K562 (cell line): ENCODE results near the gene SPIRE1. TPM values are rescaled to one million over a fixed set of nuclear protein-coding genes. Genes with fewer than 3 reads are reported as not detected.
A peak's percentile ranks its signal among the peaks of the same experiment; 100 is the strongest.

Experiments used
- ATAC-seq: fragments of 200-7000 bp; cut with Tn5 transposase; 3 replicates; pipeline ENCODE4 v1.9.1; 2020; ENCODE audit warnings: moderate library complexity
- BruUV-seq: library from RNA; stranded (reverse); fragments of 400-500 nt; replicated peaks from 2 replicates; lab custom pipeline; 2021; lab: Mats Ljungman, UMichigan
- CTCF ChIA-PET: fragments of 300-600 bp; formaldehyde crosslinking; extraction: SDS; loops from one replicate; lab custom pipeline; 2021; ENCODE audit warnings: low intra/inter-chr PET ratio; lab: Yijun Ruan, JAX
- POLR2A ChIA-PET: fragments of 300-600, 350-650 bp; sonication (Branson Sonifier 250); formaldehyde crosslinking; extraction: SDS; loops from one replicate; lab custom pipeline; 2021; ENCODE audit warnings: antibody characterized with exemption, inconsistent platforms; lab: Yijun Ruan, JAX
- DNase-seq, 4 experiments: peaks; one replicate each; pipeline versions ENCODE4 v3.0.0 to v3.0.0-alpha.2; 2011 to 2018; ENCODE audit warnings: low spot score in 3 of 4, mixed read lengths in 3 of 4; ENCODE audit errors: extremely low read depth in 1 of 4
- FAIRE-seq: peaks from 2 replicates; lab custom pipeline; 2011; peaks lifted over from hg19 to GRCh38; lab: Jason Lieb, UNC
- H2AFZ ChIP-seq: 2 replicates; pipeline ENCODE4 v1.6.0; 2011; ENCODE audit warnings: low read depth, low read length, control low read depth, inconsistent platforms
- H3K27ac ChIP-seq: fragments of 200-600 bp; 3 replicates; pipeline ENCODE4 v1.8.0; 2011; ENCODE audit warnings: low read depth, mild to moderate bottlenecking, control low read depth, inconsistent platforms, low read length, moderate library complexity, mixed read lengths; ENCODE audit errors: extremely low read depth
- H3K27me3 ChIP-seq, 2 experiments: fragments of 300-600 bp in 1 of 2; 2 replicates in 1 of 2; 3 replicates in 1 of 2; pipeline versions ENCODE4 v1.6.0 to v1.8.0; 2011; ENCODE audit warnings: inconsistent platforms in 2 of 2, low read length in 2 of 2, mild to moderate bottlenecking in 1 of 2, mixed read lengths in 1 of 2, moderate library complexity in 1 of 2; ENCODE audit not compliant: control insufficient read depth in 2 of 2, insufficient read depth in 2 of 2
- H3K36me3 ChIP-seq: fragments of 300-600 bp; 3 replicates; pipeline ENCODE4 v1.8.0; 2011; ENCODE audit warnings: mild to moderate bottlenecking, low read length, inconsistent platforms; ENCODE audit not compliant: control insufficient read depth, insufficient read depth
- H3K4me1 ChIP-seq, 2 experiments: fragments of 200-600 bp in 1 of 2; replicated peaks in 1 of 2; 2 replicates in 1 of 2; 3 replicates in 1 of 2; pipeline versions ENCODE4 v1.5.1 to v1.8.0; 2011; ENCODE audit warnings: inconsistent platforms in 2 of 2, low read length in 2 of 2, mild to moderate bottlenecking in 1 of 2, mixed read lengths in 1 of 2, moderate library complexity in 1 of 2; ENCODE audit not compliant: control insufficient read depth in 2 of 2, insufficient read depth in 2 of 2
- H3K4me2 ChIP-seq: 2 replicates; pipeline ENCODE4 v1.6.1; 2011; ENCODE audit warnings: low read length, control low read depth, inconsistent platforms, mixed read lengths; ENCODE audit not compliant: insufficient read depth
- H3K4me3 ChIP-seq: fragments of 200-600 bp; sonication (generic), shearing (Covaris generic); 2 replicates; pipeline ENCODE4 v1.5.1; 2016; ENCODE audit warnings: control low read depth, inconsistent platforms
- H3K79me2 ChIP-seq: fragments of 200-600 bp; 3 replicates; pipeline ENCODE4 v1.8.0; 2011; ENCODE audit warnings: low read length, inconsistent platforms; ENCODE audit not compliant: control insufficient read depth, insufficient read depth
- H3K9ac ChIP-seq, 2 experiments: 2 replicates each; pipeline versions ENCODE4 v1.6.0 to v1.6.1; 2011; ENCODE audit warnings: low read depth in 2 of 2, low read length in 2 of 2, control low read depth in 1 of 2, inconsistent platforms in 1 of 2, mild to moderate bottlenecking in 1 of 2, mixed read lengths in 1 of 2; ENCODE audit not compliant: insufficient read depth in 1 of 2
- H3K9me1 ChIP-seq: one replicate; pipeline ENCODE4 v1.6.0; 2011; ENCODE audit warnings: inconsistent platforms, mild to moderate bottlenecking, low read length, moderate library complexity; ENCODE audit not compliant: control insufficient read depth, insufficient read depth
- H3K9me3 ChIP-seq: replicated peaks from 2 replicates; pipeline ENCODE4 v1.5.1; 2011; ENCODE audit warnings: low read depth, low read length, inconsistent platforms; ENCODE audit not compliant: control insufficient read depth, insufficient read depth
- H4K20me1 ChIP-seq: replicated peaks from 2 replicates; pipeline ENCODE4 v1.6.1; 2011; ENCODE audit warnings: low read length, inconsistent platforms, mixed read lengths; ENCODE audit not compliant: control insufficient read depth, insufficient read depth
- AFF1 ChIP-seq, 2 experiments: fragments of 450-650 bp; IDR thresholded peaks; 2 replicates each; pipeline ENCODE4 v1.6.1; 2018; ENCODE audit warnings: mild to moderate bottlenecking in 2 of 2, low read depth in 1 of 2; ENCODE audit not compliant: partially characterized antibody in 2 of 2
- CREB1 ChIP-seq, 2 experiments: sonication (generic) in 1 of 2; formaldehyde crosslinking in 1 of 2; IDR thresholded peaks; 2 replicates each; pipeline versions ENCODE4 v1.6.1 to v1.8.0; 2012 to 2022; ENCODE audit warnings: inconsistent platforms in 1 of 2, mild to moderate bottlenecking in 1 of 2, missing genetic modification reagents in 1 of 2, moderate library complexity in 1 of 2
- DNMT1 ChIP-seq: fragments of 450-650 bp; IDR thresholded peaks from 2 replicates; pipeline ENCODE4 v1.6.1; 2016; ENCODE audit warnings: antibody characterized with exemption, mild to moderate bottlenecking
- GABPB1 ChIP-seq: sonication (generic); formaldehyde crosslinking; IDR thresholded peaks from 2 replicates; pipeline ENCODE4 v1.8.0; 2022; ENCODE audit warnings: mild to moderate bottlenecking, missing genetic modification reagents
- GTF2E2 ChIP-seq: fragments of 200-800 bp; sonication (Bioruptor generic); IDR thresholded peaks from 2 replicates; pipeline ENCODE4 v1.6.1; 2016; ENCODE audit warnings: missing genetic modification characterization, missing compliant biosample characterization
- L3MBTL2 ChIP-seq: fragments of 450-650 bp; IDR thresholded peaks from 2 replicates; pipeline ENCODE4 v1.6.1; 2016; ENCODE audit warnings: mild to moderate bottlenecking, moderate library complexity
- SIN3A ChIP-seq, 2 experiments: fragments of 150-350 bp in 1 of 2; IDR thresholded peaks; 2 replicates each; pipeline ENCODE4 v1.6.1; 2011 to 2016; ENCODE audit warnings: borderline replicate concordance in 2 of 2, low read depth in 2 of 2, low read length in 2 of 2, mild to moderate bottlenecking in 2 of 2, moderate library complexity in 2 of 2; ENCODE audit not compliant: control insufficient read depth in 1 of 2
- SLC30A9 ChIP-seq: fragments of 250-450 bp; sonication (Bioruptor Pico); IDR thresholded peaks from 2 replicates; pipeline ENCODE4 v1.8.0; 2022; ENCODE audit warnings: mild to moderate bottlenecking, moderate library complexity
- THRAP3 ChIP-seq: fragments of 450-650 bp; IDR thresholded peaks from 2 replicates; pipeline ENCODE4 v1.6.1; 2016; ENCODE audit warnings: mild to moderate bottlenecking, inconsistent platforms, borderline replicate concordance
- ZNF583 ChIP-seq: fragments of 250-450 bp; sonication (Bioruptor Pico); IDR thresholded peaks from 2 replicates; pipeline ENCODE4 v1.4.0; 2020
- WGBS: fragments of 100-300 bp; shearing (Covaris generic); methylation state at CpG from one replicate; pipeline ENCODE4 v1.1.6; 2016; ENCODE audit warnings: low coverage, mixed read lengths; ENCODE audit not compliant: insufficient coverage; ENCODE audit errors: missing lambda C conversion rate; 5-methylcytosine and 5-hydroxymethylcytosine counted together
- in situ Hi-C: fragments of 300-500 bp; cut with MboI; formaldehyde crosslinking; loops from 4 replicates; pipeline ENCODE4 v1.15.0; 2018; ENCODE audit warnings: inconsistent platforms, mixed read lengths
- intact Hi-C: fragments of 100-400 bp; cut with micrococcal nuclease; formaldehyde crosslinking; loops from 2 replicates; pipeline ENCODE4 v1.14.2; 2022
- polyA plus RNA-seq, 8 experiments: library from polyadenylated mRNA; depleted of rRNA in 4 of 8; stranded (reverse) in 5 of 8; unstranded in 3 of 8; fragments of >200 nt; fragmentation: Nextera tagmentation in 2 of 8; fragmentation: Illumina TruSeq in 1 of 8; extraction: Ambion mirVana in 2 of 8; extraction: Trizol in 1 of 8; gene quantifications; 2 replicates each; pipeline versions ENCODE4 v1.2.1 to v1.2.3, GENCODE V29; 2011 to 2014; ENCODE audit warnings: inconsistent platforms in 1 of 8, missing spikeins in 1 of 8
- total RNA-seq, 7 experiments: library from RNA; depleted of rRNA in 6 of 7; stranded (reverse); fragments of >200 nt in 6 of 7; fragmentation: Illumina TruSeq in 2 of 7; extraction: Trizol in 2 of 7; gene quantifications; 2 replicates each; pipeline versions ENCODE4 v1.2.1 to v1.2.3, GENCODE V29; 2011 to 2021; ENCODE audit warnings: low replicate concordance in 1 of 7
- TF ChIP-seq, protein P1 (sequence below): sonication (generic); formaldehyde crosslinking; IDR thresholded peaks from 2 replicates; pipeline ENCODE4 v1.8.1; 2023; ENCODE audit warnings: mild to moderate bottlenecking, missing genetic modification reagents, moderate library complexity
- TF ChIP-seq, protein P2 (sequence below), 2 experiments: IDR thresholded peaks in 1 of 2; conservative IDR thresholded peaks in 1 of 2; 2 replicates each; pipeline ENCODE4 v1.6.1; 2016; ENCODE audit warnings: low read depth in 2 of 2, mild to moderate bottlenecking in 1 of 2, missing compliant biosample characterization in 1 of 2, missing genetic modification characterization in 1 of 2, moderate library complexity in 1 of 2

SPIRE1 gene
- total and polyA plus RNA-seq, 9 of the 15 experiments (the other 6 are each of a cell fraction or from before 2014, with no cell fraction given), result 2.9 to 14.0 (median 10.2) TPM

DNA sequence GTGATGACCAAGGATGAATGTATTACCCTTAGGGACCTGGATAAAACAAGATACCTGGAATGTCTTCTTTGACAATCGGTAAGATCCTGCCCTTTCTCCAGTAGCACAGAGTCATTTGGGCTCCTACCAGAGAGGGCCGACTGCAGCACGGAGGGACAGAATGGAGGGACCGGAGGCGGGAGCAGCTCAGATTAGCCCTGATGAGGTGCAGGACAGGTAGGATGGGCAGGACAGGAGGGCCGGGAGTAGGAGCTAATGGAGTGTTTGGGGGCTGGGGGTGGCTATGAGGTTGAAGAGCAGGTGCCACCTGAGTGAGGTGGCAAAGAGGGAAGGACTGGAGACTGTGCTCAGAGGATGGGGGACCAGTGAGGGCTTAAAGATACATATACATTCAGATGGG is 260.1 kb downstream of the SPIRE1 start:
- Histone ChIP-seq H3K27me3 (no peaks in the 10 kb centered on the region), H3K4me2 (no peak overlapping the region), H3K9me1 (no peaks in the 10 kb centered on the region), H3K9ac (no peak overlapping the region), H3K4me3 (no peak overlapping the region), H2AFZ (no peak overlapping the region), H3K79me2 (no peaks in the 10 kb centered on the region), H3K4me1 (peaks cover 6 to 12% of the 10 kb centered on the region in 2 experiments; a peak in 3 of 5 replicates), H3K27ac (no peak overlapping the region), H3K36me3 (no peaks in the 10 kb centered on the region), H4K20me1 (no peaks in the 10 kb centered on the region), H3K9me3 (no peaks in the 10 kb centered on the region)
- ATAC-seq (no peak), FAIRE-seq (peak; percentile 44), DNase-seq (peak in 1 of 4 experiments; percentile 4)
- no peak for TF ChIP-seq AFF1 (IDR thresholded peaks at IDR 0.05; ENCODE audit: low read depth in 1 of 2, partially characterized antibody in 2 of 2)
- TF ChIP-seq, protein P1, sequence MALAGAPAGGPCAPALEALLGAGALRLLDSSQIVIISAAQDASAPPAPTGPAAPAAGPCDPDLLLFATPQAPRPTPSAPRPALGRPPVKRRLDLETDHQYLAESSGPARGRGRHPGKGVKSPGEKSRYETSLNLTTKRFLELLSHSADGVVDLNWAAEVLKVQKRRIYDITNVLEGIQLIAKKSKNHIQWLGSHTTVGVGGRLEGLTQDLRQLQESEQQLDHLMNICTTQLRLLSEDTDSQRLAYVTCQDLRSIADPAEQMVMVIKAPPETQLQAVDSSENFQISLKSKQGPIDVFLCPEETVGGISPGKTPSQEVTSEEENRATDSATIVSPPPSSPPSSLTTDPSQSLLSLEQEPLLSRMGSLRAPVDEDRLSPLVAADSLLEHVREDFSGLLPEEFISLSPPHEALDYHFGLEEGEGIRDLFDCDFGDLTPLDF (CRISPR knock-in tag), result no peak
- no peak for TF ChIP-seq SLC30A9 (CRISPR knock-in tag)
- no peak for TF ChIP-seq THRAP3
- no peak for TF ChIP-seq GTF2E2 (tag)
- TF ChIP-seq GABPB1 (CRISPR knock-in tag), result no peak
- TF ChIP-seq, protein P2, sequence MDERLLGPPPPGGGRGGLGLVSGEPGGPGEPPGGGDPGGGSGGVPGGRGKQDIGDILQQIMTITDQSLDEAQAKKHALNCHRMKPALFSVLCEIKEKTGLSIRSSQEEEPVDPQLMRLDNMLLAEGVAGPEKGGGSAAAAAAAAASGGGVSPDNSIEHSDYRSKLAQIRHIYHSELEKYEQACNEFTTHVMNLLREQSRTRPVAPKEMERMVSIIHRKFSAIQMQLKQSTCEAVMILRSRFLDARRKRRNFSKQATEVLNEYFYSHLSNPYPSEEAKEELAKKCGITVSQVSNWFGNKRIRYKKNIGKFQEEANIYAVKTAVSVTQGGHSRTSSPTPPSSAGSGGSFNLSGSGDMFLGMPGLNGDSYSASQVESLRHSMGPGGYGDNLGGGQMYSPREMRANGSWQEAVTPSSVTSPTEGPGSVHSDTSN (CRISPR knock-in tag; IDR thresholded peaks at IDR 0.05; ENCODE audit: low read depth), result no peak
- TF ChIP-seq, protein P2 (tag; conservative IDR thresholded peaks at IDR 0.05; ENCODE audit: low read depth), result no peak
- no peak for TF ChIP-seq CREB1 (IDR thresholded peaks at IDR 0.05)
- TF ChIP-seq CREB1 (CRISPR knock-in tag; IDR thresholded peaks at IDR 0.05), result no peak
- TF ChIP-seq L3MBTL2, result no peak
- TF ChIP-seq SIN3A (IDR thresholded peaks at IDR 0.05; ENCODE audit: borderline replicate concordance in 2 of 2, control insufficient read depth in 1 of 2, low read depth in 2 of 2, low read length in 2 of 2), result no peak
- TF ChIP-seq ZNF583 (CRISPR knock-in tag), result no peak
- no peak for TF ChIP-seq DNMT1
- no TSS peak for BruUV-seq
- 65% methylated on average over 5 of the region's 6 CpGs for WGBS
- in situ Hi-C loops, result loop anchor here (5.0 kb wide), 1 partner anchor 545 kb away; no protein-coding TSS in a partner anchor
- ChIA-PET POLR2A (interaction anchor here (0.6 kb wide), 1 partner anchor 487 kb away, joined by 5 read pairs; no protein-coding TSS in a partner anchor), CTCF (no interaction called here)
- intact Hi-C loops, result loop anchor here (5.0 kb wide), 1 partner anchor 135 kb away; no protein-coding TSS in a partner anchor
